ENCODE data around the gene C10orf105. TPM values are rescaled to one million over a fixed set of nuclear protein-coding genes. Genes with fewer than 3 reads are reported as not detected.

Gene C10orf105
- total and polyA plus RNA-seq, 2 donors (not counting 1 experiment from before 2014, with no cell fraction given): under 0.01 to 0.14 TPM

GRCh38 chr10:71747551-71748523 is 28.3 kb upstream of the C10orf105 start:
- Histone ChIP-seq H3K9ac (ENCODE audit: insufficient read depth, low read length) (no peak overlapping the region), H3K4me1 (ENCODE audit: control insufficient read depth, extremely low read depth, insufficient read depth, low read length) (no peaks in the 10 kb centered on the region), H3K4me3 (replicated peaks in 1 of 4; ENCODE audit: control extremely low read depth in 1 of 4, insufficient read depth in 1 of 4, low read depth in 3 of 4, low read length in 4 of 4) (no peak overlapping the region), H3K36me3 (ENCODE audit: control insufficient read depth, insufficient read depth, low read length) (no peaks in the 10 kb centered on the region), H4K20me1 (ENCODE audit: control insufficient read depth, extremely low read depth, insufficient read depth, low read length) (no peaks in the 10 kb centered on the region), H3K27me3 (ENCODE audit: control insufficient read depth, insufficient read depth, low read length) (no peaks in the 10 kb centered on the region), H2AFZ (ENCODE audit: low read length) (no peak overlapping the region), H3K4me2 (ENCODE audit: extremely low read depth, insufficient read depth, low read length) (no peak overlapping the region), H3K79me2 (ENCODE audit: control insufficient read depth, insufficient read depth, low read length) (no peaks in the 10 kb centered on the region), H3K27ac (ENCODE audit: insufficient read depth, low read length) (no peak overlapping the region), H3K9me3 (ENCODE audit: control insufficient read depth, insufficient read depth, low read depth, low read length) (no peaks in the 10 kb centered on the region)
- DNase-seq (ENCODE audit: low read depth in 2 of 2): no peak
- TF ChIP-seq EZH2 (IDR thresholded peaks at IDR 0.05; ENCODE audit: low read length, missing control alignments): no peak

GRCh38 chr10:71747039-71747531 is 27.5 kb upstream of the C10orf105 start:
- Histone ChIP-seq H3K36me3 (ENCODE audit: control insufficient read depth, insufficient read depth, low read length) (no peaks in the 10 kb centered on the region), H3K9ac (ENCODE audit: insufficient read depth, low read length) (no peak overlapping the region), H3K79me2 (ENCODE audit: control insufficient read depth, insufficient read depth, low read length) (no peaks in the 10 kb centered on the region), H3K27ac (ENCODE audit: insufficient read depth, low read length) (no peak overlapping the region), H2AFZ (ENCODE audit: low read length) (no peak overlapping the region), H3K4me1 (ENCODE audit: control insufficient read depth, extremely low read depth, insufficient read depth, low read length) (no peaks in the 10 kb centered on the region), H3K9me3 (ENCODE audit: control insufficient read depth, insufficient read depth, low read depth, low read length) (no peaks in the 10 kb centered on the region), H3K27me3 (ENCODE audit: control insufficient read depth, insufficient read depth, low read length) (no peaks in the 10 kb centered on the region), H3K4me3 (replicated peaks in 1 of 4; ENCODE audit: control extremely low read depth in 1 of 4, insufficient read depth in 1 of 4, low read depth in 3 of 4, low read length in 4 of 4) (no peak overlapping the region), H4K20me1 (ENCODE audit: control insufficient read depth, extremely low read depth, insufficient read depth, low read length) (no peaks in the 10 kb centered on the region), H3K4me2 (ENCODE audit: extremely low read depth, insufficient read depth, low read length) (no peak overlapping the region)
- TF ChIP-seq CTCF (conservative IDR thresholded peaks at IDR 0.05 in 1 of 2, IDR thresholded peaks at IDR 0.05 in 1 of 2; ENCODE audit: low read depth in 1 of 2, low read length in 2 of 2): no peak
- no peak for DNase-seq (ENCODE audit: low read depth in 2 of 2)

- no peak for DNase-seq (ENCODE audit: low read depth in 2 of 2)
- H3K79me2 ChIP-seq (ENCODE audit: control insufficient read depth, insufficient read depth, low read length): no peaks in the 10 kb centered on the region
- H4K20me1 ChIP-seq (ENCODE audit: control insufficient read depth, extremely low read depth, insufficient read depth, low read length): no peaks in the 10 kb centered on the region
- no peaks in the 10 kb centered on the region for H3K36me3 ChIP-seq (ENCODE audit: control insufficient read depth, insufficient read depth, low read length)
- H3K4me3 ChIP-seq (replicated peaks in 1 of 4; ENCODE audit: control extremely low read depth in 1 of 4, insufficient read depth in 1 of 4, low read depth in 3 of 4, low read length in 4 of 4): no peak overlapping the region
- H3K9me3 ChIP-seq (ENCODE audit: control insufficient read depth, insufficient read depth, low read depth, low read length): no peaks in the 10 kb centered on the region
- H3K4me1 ChIP-seq (ENCODE audit: control insufficient read depth, extremely low read depth, insufficient read depth, low read length): no peaks in the 10 kb centered on the region
- H3K4me2 ChIP-seq (ENCODE audit: extremely low read depth, insufficient read depth, low read length): no peak overlapping the region
- no peak overlapping the region for H3K9ac ChIP-seq (ENCODE audit: insufficient read depth, low read length)
- H2AFZ ChIP-seq (ENCODE audit: low read length): no peak overlapping the region
- H3K27ac ChIP-seq (ENCODE audit: insufficient read depth, low read length): no peak overlapping the region
- TF ChIP-seq CTCF (conservative IDR thresholded peaks at IDR 0.05 in 1 of 2, IDR thresholded peaks at IDR 0.05 in 1 of 2; ENCODE audit: low read depth in 1 of 2, low read length in 2 of 2) (no peak), EZH2 (IDR thresholded peaks at IDR 0.05; ENCODE audit: low read length, missing control alignments) (no peak)
- no peaks in the 10 kb centered on the region for H3K27me3 ChIP-seq (ENCODE audit: control insufficient read depth, insufficient read depth, low read length)
These were observed 26.9 kb upstream of the C10orf105 start for GRCh38 chr10:71746344-71747037.

Measured in fibroblast of lung (primary cell).